ENCODE data around the gene PPID.

The PPID gene

GRCh38 chr4:158738866-158739265 lies 15.7 kb upstream of the PPID start:
- in situ Hi-C loops (cut with MboI; ENCODE audit: low sequenced_read_pairs, unreplicated experiment): loop anchor here (25.0 kb wide), 2 partner anchors 448 to 698 kb away; no protein-coding TSS in a partner anchor
- TF ChIP-seq CTCF (IDR thresholded peaks at IDR 0.05; ENCODE audit: borderline replicate concordance, control extremely low read depth, extremely low read depth, insufficient read depth, missing control alignments): no peak
- DNase-seq (ENCODE audit: low spot score): no peak

- in situ Hi-C loops (cut with MboI; ENCODE audit: low sequenced_read_pairs, unreplicated experiment): loop anchor here (25.0 kb wide), 2 partner anchors 457 to 707 kb away; no protein-coding TSS in a partner anchor
These were observed 6.7 kb upstream of the PPID start for GRCh38 chr4:158729716-158730559.

GRCh38 chr4:158728236-158728635 lies 5.0 kb upstream of the PPID start:
- in situ Hi-C loops (cut with MboI; ENCODE audit: low sequenced_read_pairs, unreplicated experiment): loop anchor here (25.0 kb wide), 2 partner anchors 459 to 709 kb away; no protein-coding TSS in a partner anchor

More at GRCh38 chr4:158729716-158730559, 6.7 kb upstream of the PPID start:
- TF ChIP-seq CTCF (IDR thresholded peaks at IDR 0.05; ENCODE audit: borderline replicate concordance, control extremely low read depth, extremely low read depth, insufficient read depth, missing control alignments): peak; percentile 70
- DNase-seq (ENCODE audit: low spot score): peak; percentile 51

GRCh38 chr4:158726633-158727032 lies 3.4 kb upstream of the PPID start:
- in situ Hi-C loops (cut with MboI; ENCODE audit: low sequenced_read_pairs, unreplicated experiment): loop anchor here (25.0 kb wide), 2 partner anchors 461 to 711 kb away; no protein-coding TSS in a partner anchor
- TF ChIP-seq CTCF (IDR thresholded peaks at IDR 0.05; ENCODE audit: borderline replicate concordance, control extremely low read depth, extremely low read depth, insufficient read depth, missing control alignments): no peak
- DNase-seq (ENCODE audit: low spot score): no peak

More at GRCh38 chr4:158728236-158728635, 5.0 kb upstream of the PPID start:
- DNase-seq (ENCODE audit: low spot score): no peak
- TF ChIP-seq CTCF (IDR thresholded peaks at IDR 0.05; ENCODE audit: borderline replicate concordance, control extremely low read depth, extremely low read depth, insufficient read depth, missing control alignments): no peak

- TF ChIP-seq CTCF (IDR thresholded peaks at IDR 0.05; ENCODE audit: borderline replicate concordance, control extremely low read depth, extremely low read depth, insufficient read depth, missing control alignments): no peak
- in situ Hi-C loops (cut with MboI; ENCODE audit: low sequenced_read_pairs, unreplicated experiment): loop anchor here (25.0 kb wide), 2 partner anchors 463 to 713 kb away; no protein-coding TSS in a partner anchor
- DNase-seq (ENCODE audit: low spot score): no peak
These were observed 1.4 kb upstream of the PPID start for GRCh38 chr4:158724637-158725036.

GRCh38 chr4:158722291-158722916 lies 792 bp downstream of the PPID start:
- TF ChIP-seq CTCF (IDR thresholded peaks at IDR 0.05; ENCODE audit: borderline replicate concordance, control extremely low read depth, extremely low read depth, insufficient read depth, missing control alignments): no peak
- in situ Hi-C loops (cut with MboI; ENCODE audit: low sequenced_read_pairs, unreplicated experiment): no loop called here
- DNase-seq (ENCODE audit: low spot score): peak; percentile 13

Measured in GM13976 (cell line).